HEK293 (cell line): ENCODE results near the gene CARD8.

Experiments
- CTCF ChIA-PET: fragments of 350-600 bp; formaldehyde crosslinking; extraction: SDS; loops from one replicate; lab custom pipeline; 2021; ENCODE audit warnings: antibody characterized with exemption; lab: Yijun Ruan, JAX
- POLR2A ChIA-PET: fragments of 300-600 bp; formaldehyde crosslinking; extraction: SDS; loops from one replicate; lab custom pipeline; 2020; ENCODE audit warnings: antibody characterized with exemption, inconsistent platforms; lab: Yijun Ruan, JAX
- H3K27ac ChIP-seq: fragments of 200-500 bp; sonication (Bioruptor generic); 2 replicates; pipeline ENCODE4 v1.5.1; 2014; ENCODE audit warnings: low read depth, low read length, control low read depth, inconsistent platforms; ENCODE audit errors: extremely low read depth
- H3K36me3 ChIP-seq, 2 experiments: fragments of 200-500 bp in 1 of 2; sonication (Bioruptor generic) in 1 of 2; 1 replicate in 1 of 2; 2 replicates in 1 of 2; pipeline ENCODE4 v1.5.1; 2014 to 2017; ENCODE audit warnings: inconsistent platforms in 2 of 2, low read length in 2 of 2; ENCODE audit not compliant: control insufficient read depth in 2 of 2, insufficient read depth in 1 of 2
- H3K4me1 ChIP-seq: fragments of 200-500 bp; sonication (Bioruptor generic); 2 replicates; pipeline ENCODE4 v1.5.1; 2014; ENCODE audit warnings: mild to moderate bottlenecking, low read length, inconsistent platforms; ENCODE audit not compliant: control insufficient read depth, insufficient read depth
- H3K4me3 ChIP-seq: 2 replicates; pipeline ENCODE4 v1.5.1; 2011; ENCODE audit warnings: low read depth, mild to moderate bottlenecking, control low read depth, low read length, moderate library complexity
- H3K9me3 ChIP-seq: fragments of 200-500 bp; sonication (Bioruptor generic); 2 replicates; pipeline ENCODE4 v1.5.1; 2014; ENCODE audit warnings: low read depth, low read length, inconsistent platforms; ENCODE audit not compliant: control insufficient read depth, insufficient read depth
- EGR2 ChIP-seq: fragments of 450-650 bp; formaldehyde crosslinking; IDR thresholded peaks from 2 replicates; pipeline ENCODE4 v1.5.1; 2016; ENCODE audit warnings: low read depth, missing biosample characterization, missing genetic modification characterization
- GFI1B ChIP-seq: fragments of 450-650 bp; formaldehyde crosslinking; IDR thresholded peaks from 2 replicates; pipeline ENCODE4 v1.5.1; 2016; ENCODE audit warnings: missing biosample characterization, missing genetic modification characterization
- GLIS2 ChIP-seq: fragments of 450-650 bp; formaldehyde crosslinking; IDR thresholded peaks from 2 replicates; pipeline ENCODE4 v1.5.1; 2016; ENCODE audit warnings: missing biosample characterization, missing genetic modification characterization
- PRDM10 ChIP-seq: fragments of 450-650 bp; formaldehyde crosslinking; IDR thresholded peaks from 2 replicates; pipeline ENCODE4 v1.5.1; 2016; ENCODE audit warnings: missing biosample characterization, missing genetic modification characterization
- SCRT2 ChIP-seq: fragments of 450-650 bp; formaldehyde crosslinking; IDR thresholded peaks from 2 replicates; pipeline ENCODE4 v1.5.1; 2016; ENCODE audit warnings: missing biosample characterization, missing genetic modification characterization
- SP3 ChIP-seq: fragments of 450-650 bp; formaldehyde crosslinking; IDR thresholded peaks from 2 replicates; pipeline ENCODE4 v1.5.1; 2016; ENCODE audit warnings: missing biosample characterization, missing genetic modification characterization
- ZBTB8A ChIP-seq: fragments of 450-650 bp; formaldehyde crosslinking; IDR thresholded peaks from 2 replicates; pipeline ENCODE4 v1.5.1; 2016; ENCODE audit warnings: missing biosample characterization, missing genetic modification characterization
- ZNF19 ChIP-seq: fragments of 450-650 bp; formaldehyde crosslinking; IDR thresholded peaks from 2 replicates; pipeline ENCODE4; 2016; ENCODE audit warnings: missing biosample characterization, missing genetic modification characterization, low read depth
- ZNF223 ChIP-seq: fragments of 450-650 bp; formaldehyde crosslinking; IDR thresholded peaks from 2 replicates; pipeline ENCODE4 v1.5.1; 2016; ENCODE audit warnings: missing biosample characterization, missing genetic modification characterization
- ZNF37A ChIP-seq: fragments of 450-650 bp; IDR thresholded peaks from 2 replicates; pipeline ENCODE4 v1.5.1; 2018; ENCODE audit warnings: missing biosample characterization, missing genetic modification characterization
- ZNF416 ChIP-seq: fragments of 450-650 bp; formaldehyde crosslinking; IDR thresholded peaks from 2 replicates; pipeline ENCODE4 v1.5.1; 2016; ENCODE audit warnings: missing biosample characterization, missing genetic modification characterization
- ZNF510 ChIP-seq: fragments of 450-650 bp; formaldehyde crosslinking; IDR thresholded peaks from 2 replicates; pipeline ENCODE4 v1.5.1; 2018; ENCODE audit warnings: mild to moderate bottlenecking, missing genetic modification characterization, missing biosample characterization; ENCODE audit not compliant: insufficient replicate concordance
- ZNF529 ChIP-seq: fragments of 450-650 bp; formaldehyde crosslinking; IDR thresholded peaks from 2 replicates; pipeline ENCODE4 v1.5.1; 2017; ENCODE audit warnings: missing genetic modification characterization, missing biosample characterization; ENCODE audit not compliant: insufficient replicate concordance
- ZNF561 ChIP-seq: fragments of 450-650 bp; IDR thresholded peaks from 2 replicates; pipeline ENCODE4 v1.5.1; 2018; ENCODE audit warnings: missing biosample characterization, missing genetic modification characterization, borderline replicate concordance
- ZNF580 ChIP-seq: fragments of 450-650 bp; formaldehyde crosslinking; IDR thresholded peaks from 2 replicates; pipeline ENCODE4 v1.5.1; 2016; ENCODE audit warnings: missing biosample characterization, missing genetic modification characterization
- ZNF701 ChIP-seq: fragments of 450-650 bp; formaldehyde crosslinking; IDR thresholded peaks from 2 replicates; pipeline ENCODE4 v1.5.1; 2016; ENCODE audit warnings: missing biosample characterization, missing genetic modification characterization
- ZNF76 ChIP-seq: fragments of 450-650 bp; formaldehyde crosslinking; IDR thresholded peaks from 2 replicates; pipeline ENCODE4; 2016; ENCODE audit warnings: low read depth, missing biosample characterization, missing genetic modification characterization, borderline replicate concordance
- ZNF777 ChIP-seq: fragments of 450-650 bp; formaldehyde crosslinking; IDR thresholded peaks from 2 replicates; pipeline ENCODE4 v1.5.1; 2017; ENCODE audit warnings: missing biosample characterization, missing genetic modification characterization, borderline replicate concordance
- ZSCAN16 ChIP-seq: fragments of 450-650 bp; formaldehyde crosslinking; IDR thresholded peaks from 2 replicates; pipeline ENCODE4 v1.5.1; 2016; ENCODE audit warnings: missing biosample characterization, missing genetic modification characterization
- TF ChIP-seq, protein P1 (sequence below): fragments of 450-650 bp; formaldehyde crosslinking; IDR thresholded peaks from 2 replicates; pipeline ENCODE4 v1.5.1; 2016; ENCODE audit warnings: missing biosample characterization, missing genetic modification characterization

Gene CARD8

GRCh38 chr19:48290771-48291488 is 35.2 kb upstream of the CARD8 start (continued):
- 0 out of 2 replicates have a peak, but pooled peaks have one; percentile 17 for TF ChIP-seq ZNF580 (tag by site-specific recombination)
- no peak for TF ChIP-seq ZSCAN16 (tag by site-specific recombination)
- TF ChIP-seq PRDM10, result peak; percentile 35; the same call in 1 of the 2 replicates
- no peak for TF ChIP-seq SP3 (tag by site-specific recombination)
- peak; percentile 14; the same call in 1 of the 2 replicates for TF ChIP-seq GLIS2 (tag by site-specific recombination)
- no peak for TF ChIP-seq GFI1B (tag by site-specific recombination)
- no peak for TF ChIP-seq ZNF701
- TF ChIP-seq ZNF777 (tag by site-specific recombination), result peak; percentile 80
- no peak for TF ChIP-seq ZNF529
- TF ChIP-seq ZNF223 (tag by site-specific recombination), result no peak
- TF ChIP-seq, all 188 proteins: peak for 31

DNA sequence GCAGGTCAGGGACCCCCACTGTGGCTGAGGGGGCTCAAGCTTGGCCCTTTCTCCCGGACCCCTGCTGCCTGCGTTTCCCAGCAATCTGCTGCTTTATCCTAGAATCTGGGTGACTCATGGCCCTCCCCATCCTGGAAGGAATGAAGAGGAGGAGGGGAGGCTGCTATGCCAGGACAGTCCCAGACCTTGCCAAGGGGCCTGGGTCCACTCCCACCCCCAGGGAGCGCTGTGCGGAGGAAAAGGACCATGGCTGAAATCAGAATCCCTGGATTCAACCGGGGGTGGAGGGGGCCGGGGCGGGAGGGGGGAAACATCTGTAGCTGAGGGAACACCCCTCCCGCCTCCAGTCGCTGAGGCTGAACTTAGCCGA is 34.7 kb upstream of the CARD8 start:
- ChIA-PET CTCF (interaction anchor here (0.6 to 7.0 kb wide), 13 partner anchors 11 to 325 kb away, joined by 3 to 82 read pairs (median 5); partner anchors contain the start of gene ZNF114), POLR2A (interaction anchor here (0.6 to 1.2 kb wide), 2 partner anchors 18 to 23 kb away, joined by 4 to 6 read pairs; no protein-coding TSS in a partner anchor)
- TF ChIP-seq, protein P1, sequence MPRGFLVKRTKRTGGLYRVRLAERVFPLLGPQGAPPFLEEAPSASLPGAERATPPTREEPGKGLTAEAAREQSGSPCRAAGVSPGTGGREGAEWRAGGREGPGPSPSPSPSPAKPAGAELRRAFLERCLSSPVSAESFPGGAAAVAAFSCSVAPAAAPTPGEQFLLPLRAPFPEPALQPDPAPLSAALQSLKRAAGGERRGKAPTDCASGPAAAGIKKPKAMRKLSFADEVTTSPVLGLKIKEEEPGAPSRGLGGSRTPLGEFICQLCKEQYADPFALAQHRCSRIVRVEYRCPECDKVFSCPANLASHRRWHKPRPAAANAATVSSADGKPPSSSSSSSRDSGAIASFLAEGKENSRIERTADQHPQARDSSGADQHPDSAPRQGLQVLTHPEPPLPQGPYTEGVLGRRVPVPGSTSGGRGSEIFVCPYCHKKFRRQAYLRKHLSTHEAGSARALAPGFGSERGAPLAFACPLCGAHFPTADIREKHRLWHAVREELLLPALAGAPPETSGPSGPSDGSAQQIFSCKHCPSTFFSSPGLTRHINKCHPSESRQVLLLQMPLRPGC, result no peak
- no peak for TF ChIP-seq ZBTB8A (tag by site-specific recombination)
- no peak for TF ChIP-seq ZNF510 (tag by site-specific recombination)
- TF ChIP-seq ZNF19, result no peak
- TF ChIP-seq ZNF37A (tag by site-specific recombination), result no peak
- no peak for TF ChIP-seq ZNF561 (tag by site-specific recombination)
- TF ChIP-seq ZNF76 (tag by site-specific recombination), result no peak
- Histone ChIP-seq H3K36me3 (no peaks in the 10 kb centered on the region), H3K4me1 (no peaks in the 10 kb centered on the region), H3K9me3 (no peaks in the 10 kb centered on the region), H3K27ac (no peak overlapping the region), H3K4me3 (no peak overlapping the region; the same call in 1 of the 2 replicates)

DNA sequence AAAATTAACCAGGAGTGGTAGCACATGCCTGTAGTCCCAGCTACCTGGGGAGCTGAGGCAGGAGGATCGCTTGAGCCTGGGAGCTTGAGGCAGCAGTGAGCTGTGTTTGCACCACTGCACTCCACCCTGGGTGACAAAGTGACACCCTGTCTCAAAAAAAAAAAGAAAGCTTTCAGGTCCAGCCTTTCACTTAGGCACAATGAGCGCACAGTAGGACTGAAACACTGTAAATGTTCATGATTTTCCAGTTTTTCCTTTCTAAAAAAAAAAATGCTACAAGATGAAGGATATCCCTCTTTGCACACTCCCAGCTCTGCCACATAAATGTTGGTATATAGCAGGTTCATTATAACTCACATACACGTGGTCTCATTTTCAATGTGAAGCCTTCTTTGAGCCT is 32.0 kb upstream of the CARD8 start:
- Histone ChIP-seq H3K36me3 (no peaks in the 10 kb centered on the region), H3K4me1 (no peaks in the 10 kb centered on the region), H3K4me3 (no peak overlapping the region), H3K9me3 (no peaks in the 10 kb centered on the region), H3K27ac (no peak overlapping the region)
- TF ChIP-seq SCRT2 (tag by site-specific recombination) (no peak), ZNF416 (tag by site-specific recombination) (no peak), EGR2 (no peak), ZNF76 (tag by site-specific recombination) (no peak)
- ChIA-PET POLR2A (interaction anchor here (0.5 kb wide), 1 partner anchor 861 kb away, joined by 3 read pairs; no protein-coding TSS in a partner anchor), CTCF (interaction anchor here (0.6 to 5.3 kb wide), 7 partner anchors 10 to 178 kb away, joined by 3 to 62 read pairs (median 3); no protein-coding TSS in a partner anchor)
